OCI-LY3 (cell line): Measurements from ENCODE around the gene LHB.
"Not testable (repeated sequence)": the region's sequence is repeated elsewhere in the genome, so short reads cannot be mapped to it uniquely, and the experiment has no call there.

ENCODE experiments used
- H2AFZ ChIP-seq: fragments of 200-600, 300-600 bp; shearing (Covaris generic); 2 replicates; pipeline ENCODE4 v1.6.0; 2014; ENCODE audit warnings: antibody characterized with exemption, low read depth, low read length
- H3K27ac ChIP-seq: fragments of 200-600, 300-600 bp; sonication (generic); 2 replicates; pipeline ENCODE4 v1.5.1; 2014; ENCODE audit warnings: mild to moderate bottlenecking, low read length, moderate library complexity, mixed read lengths
- H3K27me3 ChIP-seq: fragments of 200-600, 300-600 bp; sonication (generic); 2 replicates; pipeline ENCODE4 v1.6.1; 2014; ENCODE audit warnings: low read depth, low read length, mixed read lengths
- H3K36me3 ChIP-seq: fragments of 200-600, 300-600 bp; sonication (generic); replicated peaks from 2 replicates; pipeline ENCODE3; 2014; ENCODE audit warnings: low read depth, low read length, mixed read lengths
- H3K4me1 ChIP-seq: fragments of 300-600, 200-600 bp; sonication (generic); 2 replicates; pipeline ENCODE4 v1.6.1; 2014; ENCODE audit warnings: low read length, mixed read lengths
- H3K4me2 ChIP-seq: fragments of 200-600, 300-600 bp; sonication (generic); 2 replicates; pipeline ENCODE4 v1.6.1; 2014; ENCODE audit warnings: low read length, mixed read lengths
- H3K4me3 ChIP-seq: fragments of 300-600, 200-600 bp; sonication (generic); 2 replicates; pipeline ENCODE4 v1.5.1; 2014; ENCODE audit warnings: antibody characterized with exemption, mild to moderate bottlenecking, low read length, moderate library complexity
- H3K79me2 ChIP-seq: fragments of 300-600, 200-600 bp; shearing (Covaris generic); 2 replicates; pipeline ENCODE4 v1.6.1; 2014; ENCODE audit warnings: mild to moderate bottlenecking, low read length, mixed read lengths
- H3K9ac ChIP-seq: fragments of 300-600, 200-600 bp; shearing (Covaris generic); 2 replicates; pipeline ENCODE4 v1.6.0; 2014; ENCODE audit warnings: mild to moderate bottlenecking, low read length, moderate library complexity
- H3K9me3 ChIP-seq: fragments of 200-600, 300-600 bp; shearing (Covaris generic); 2 replicates; pipeline ENCODE4 v1.6.1; 2014; ENCODE audit warnings: low read length, mixed read lengths; ENCODE audit not compliant: insufficient read depth
- H4K20me1 ChIP-seq: fragments of 200-600, 300-600 bp; sonication (generic); 2 replicates; pipeline ENCODE4 v1.6.1; 2016; ENCODE audit warnings: low read length, mixed read lengths; ENCODE audit not compliant: insufficient read depth
- CTCF ChIP-seq: fragments of 200-600, 300-600 bp; sonication (generic); IDR thresholded peaks from 2 replicates; pipeline ENCODE4 v1.5.1; 2014; ENCODE audit warnings: antibody characterized with exemption, low read length, low read depth
- EZH2phosphoT487 ChIP-seq: fragments of 200-600 bp; shearing (Covaris generic); IDR thresholded peaks from 2 replicates; pipeline ENCODE4 v1.6.1; 2018; ENCODE audit warnings: antibody characterized with exemption, mixed run types, low read depth

LHB gene

GRCh38 chr19:49022116-49022515 lies 5.2 kb upstream of the LHB start:
- Histone ChIP-seq H3K9me3 (no peaks in the 10 kb centered on the region), H3K36me3 (peaks cover 3% of the 10 kb centered on the region), H4K20me1 (no peaks in the 10 kb centered on the region), H3K27me3 (no peaks in the 10 kb centered on the region), H3K4me3 (no peak overlapping the region), H3K79me2 (no peaks in the 10 kb centered on the region), H3K4me2 (no peak overlapping the region), H3K27ac (no peak overlapping the region), H3K9ac (no peak overlapping the region), H2AFZ (no peak overlapping the region), H3K4me1 (peaks cover 10% of the 10 kb centered on the region)
- TF ChIP-seq EZH2phosphoT487, result no peak
- no peak for TF ChIP-seq CTCF

- Histone ChIP-seq H3K27me3 (no peaks in the 10 kb centered on the region), H3K9me3 (no peaks in the 10 kb centered on the region), H3K9ac (no peak overlapping the region), H3K4me3 (peak overlapping the region; percentile 45), H3K4me2 (peak overlapping the region; percentile 28), H3K4me1 (peaks cover 10% of the 10 kb centered on the region), H4K20me1 (no peaks in the 10 kb centered on the region), H3K36me3 (peaks cover 3% of the 10 kb centered on the region), H3K79me2 (no peaks in the 10 kb centered on the region), H3K27ac (no peak overlapping the region), H2AFZ (peak overlapping the region; percentile 85)
- no peak for TF ChIP-seq EZH2phosphoT487
- no peak for TF ChIP-seq CTCF
Measured at GRCh38 chr19:49020931-49021895, 4.3 kb upstream of the LHB start.

- H4K20me1 ChIP-seq, result no peaks in the 10 kb centered on the region
- no peak overlapping the region for H3K4me3 ChIP-seq
- H3K27ac ChIP-seq, result no peak overlapping the region
- H2AFZ ChIP-seq, result no peak overlapping the region
- peaks cover 9% of the 10 kb centered on the region for H3K36me3 ChIP-seq
- peak overlapping the region; percentile 28; the same call in 1 of the 2 replicates for H3K4me2 ChIP-seq
- H3K9me3 ChIP-seq, result no peaks in the 10 kb centered on the region
- peaks cover 10% of the 10 kb centered on the region for H3K4me1 ChIP-seq
- no peak overlapping the region for H3K9ac ChIP-seq
- no peak for TF ChIP-seq EZH2phosphoT487
- TF ChIP-seq CTCF, result no peak
- no peaks in the 10 kb centered on the region for H3K27me3 ChIP-seq
- H3K79me2 ChIP-seq, result no peaks in the 10 kb centered on the region
Measured at GRCh38 chr19:49020342-49020741, 3.5 kb upstream of the LHB start.

GRCh38 chr19:49019242-49019932 lies 2.5 kb upstream of the LHB start:
- H3K9me3 ChIP-seq, result no peaks in the 10 kb centered on the region
- no peaks in the 10 kb centered on the region for H3K79me2 ChIP-seq
- H2AFZ ChIP-seq, result no peak overlapping the region
- H3K4me2 ChIP-seq, result no peak overlapping the region
- no peak for TF ChIP-seq EZH2phosphoT487
- TF ChIP-seq CTCF, result no peak
- H3K27ac ChIP-seq, result no peak overlapping the region
- H3K4me3 ChIP-seq, result no peak overlapping the region
- peaks cover 14% of the 10 kb centered on the region for H3K36me3 ChIP-seq
- H3K4me1 ChIP-seq, result peaks cover 10% of the 10 kb centered on the region
- H4K20me1 ChIP-seq, result no peaks in the 10 kb centered on the region
- H3K27me3 ChIP-seq, result no peaks in the 10 kb centered on the region
- no peak overlapping the region for H3K9ac ChIP-seq

- H3K27me3 ChIP-seq, H2AFZ ChIP-seq, H3K9ac ChIP-seq, H3K9me3 ChIP-seq, H3K79me2 ChIP-seq, H3K27ac ChIP-seq, H3K4me2 ChIP-seq, H3K4me3 ChIP-seq, H4K20me1 ChIP-seq: not testable (repeated sequence)
- Histone ChIP-seq H3K4me1 (peaks cover 10% of the 10 kb centered on the region), H3K36me3 (peaks cover 18% of the 10 kb centered on the region)
Measured at GRCh38 chr19:49018388-49019241, 1.7 kb upstream of the LHB start.
